Subcutaneous adipose tissue (tissue), 4 donors: ENCODE results near the gene JAG2. TPM values are rescaled to one million over a fixed set of nuclear protein-coding genes. Genes with fewer than 3 reads are reported as not detected.

Experiments used
- CTCF ChIP-seq: fragments of 450-650 bp; IDR thresholded peaks from one replicate; pipeline ENCODE4 v1.5.1; 2016; ENCODE audit warnings: low read depth, mild to moderate bottlenecking, control low read depth, antibody characterized with exemption, moderate library complexity
- total RNA-seq, 4 donors: library from RNA; depleted of rRNA; stranded (reverse); fragments of >200 nt; gene quantifications; one replicate each; pipeline ENCODE4 v1.1.0, GENCODE V29; 2016

The JAG2 gene
- total RNA-seq, 4 donors from 2014 or later, result 2.5 to 16.2 (median 4.9) TPM

- TF ChIP-seq CTCF, result no peak
Measured at GRCh38 chr14:105166571-105167302, 1.8 kb downstream of the JAG2 start.

DNA sequence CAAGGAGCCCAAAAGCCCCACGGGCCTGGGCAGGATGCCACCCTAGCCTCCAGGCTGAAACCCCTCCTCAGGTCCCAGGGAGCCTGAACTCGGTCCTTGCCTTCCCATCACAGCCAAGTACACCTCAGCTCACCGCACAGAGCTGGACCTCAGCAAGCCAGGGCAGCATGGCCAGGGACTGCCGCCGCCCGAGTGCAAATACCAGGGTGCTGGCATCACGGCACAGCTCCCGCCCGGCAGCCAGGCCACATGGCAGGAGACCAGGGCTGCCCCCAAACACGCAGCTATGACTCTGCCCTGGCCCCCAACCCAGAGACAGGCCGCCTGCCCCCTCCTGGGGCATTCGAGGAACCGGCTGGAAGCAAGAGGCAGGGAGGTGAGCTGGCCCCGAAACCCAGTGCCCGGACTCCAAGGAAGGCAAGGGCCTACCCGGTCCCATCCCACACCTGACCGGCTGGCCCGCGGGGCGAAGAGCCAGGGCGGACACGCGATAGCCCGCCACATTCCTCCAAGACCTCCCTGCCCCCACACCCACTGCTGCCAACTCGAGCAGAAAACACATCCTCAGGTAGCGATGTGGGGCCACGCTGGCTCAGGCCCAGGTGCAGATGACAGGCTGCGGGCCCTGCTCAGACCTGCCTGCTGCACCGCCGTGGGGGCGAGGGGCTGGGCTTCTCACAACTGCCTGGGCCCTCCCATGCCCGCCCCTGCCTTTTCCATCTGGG is 2.7 kb downstream of the JAG2 start:
- TF ChIP-seq CTCF, result no peak

GRCh38 chr14:105165134-105165704 is 3.4 kb downstream of the JAG2 start:
- no peak for TF ChIP-seq CTCF

GRCh38 chr14:105163040-105163742 is 5.4 kb downstream of the JAG2 start:
- TF ChIP-seq CTCF, result no peak

DNA sequence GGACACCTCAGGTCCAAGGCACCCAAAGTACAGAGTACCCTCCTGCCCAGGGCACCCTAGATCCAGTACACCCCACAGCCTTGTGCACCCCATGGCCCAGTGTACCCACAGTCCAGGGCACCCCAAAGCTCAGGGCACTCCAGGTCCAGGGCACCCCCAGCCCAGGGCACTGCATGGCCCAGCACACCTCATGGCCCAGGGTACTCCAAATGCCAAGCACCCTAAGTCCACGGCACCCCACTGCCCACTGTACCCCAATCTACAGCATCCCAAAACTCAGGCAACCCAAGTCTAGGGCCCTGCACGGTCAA is 6.0 kb downstream of the JAG2 start:
- TF ChIP-seq CTCF, result no peak

DNA sequence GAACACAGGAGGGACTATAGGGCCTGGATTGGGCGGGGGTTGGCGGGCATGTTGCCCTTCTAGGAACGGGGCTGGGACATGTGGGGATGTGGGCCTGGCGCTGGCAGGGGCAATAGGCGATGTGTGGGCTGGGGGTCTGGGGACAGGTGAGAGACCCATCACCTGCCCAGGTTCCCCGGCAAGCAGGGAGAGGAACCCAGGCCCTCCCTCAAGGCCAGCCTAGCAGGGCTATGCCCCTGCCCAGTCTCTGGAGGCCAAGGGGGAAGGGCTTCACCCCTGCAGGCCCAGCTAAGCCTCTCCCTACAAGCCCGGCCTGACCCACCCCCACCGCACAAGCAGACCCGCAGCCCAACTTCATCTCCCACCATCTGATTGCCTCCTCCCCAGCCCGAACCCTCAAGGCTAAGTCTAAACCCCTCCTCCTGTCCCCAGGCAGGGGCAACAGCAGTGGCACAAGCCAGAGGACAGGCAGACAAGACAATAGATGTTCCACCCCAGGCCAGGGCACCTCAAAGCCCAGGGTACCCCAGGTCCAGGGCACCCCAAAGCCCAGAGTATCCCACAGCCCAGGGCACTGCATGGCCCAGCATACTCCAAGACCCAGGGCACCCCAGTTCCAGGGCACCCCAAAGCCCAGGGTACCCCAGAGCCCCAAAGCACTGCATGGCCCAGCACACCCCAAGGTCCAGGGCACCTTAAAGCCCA is 6.5 kb downstream of the JAG2 start:
- no peak for TF ChIP-seq CTCF

DNA sequence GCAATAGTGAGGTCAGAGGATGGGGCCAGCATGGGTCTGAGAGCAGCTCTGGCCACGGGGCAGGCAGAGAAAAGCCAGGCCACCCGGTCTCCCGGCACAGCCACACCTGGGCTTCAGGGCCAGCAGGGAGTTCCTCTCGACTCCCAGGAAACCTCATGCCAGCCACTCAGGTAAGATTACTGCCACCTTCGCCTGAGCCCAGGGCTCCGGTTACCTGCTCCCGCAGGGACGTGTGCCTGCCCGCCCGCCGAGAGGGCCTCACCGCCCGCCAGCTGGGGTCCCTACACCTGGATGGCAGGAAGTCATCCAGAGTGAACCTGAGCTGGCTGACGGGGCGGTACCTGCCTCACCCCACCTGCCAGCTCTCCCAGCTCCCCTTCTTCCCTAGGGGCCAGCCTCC is 7.3 kb downstream of the JAG2 start:
- TF ChIP-seq CTCF, result no peak
